ENCODE results near the gene TRAPPC10. TPM values are rescaled to one million over a fixed set of nuclear protein-coding genes. Genes with fewer than 3 reads are reported as not detected.

TRAPPC10 gene
- total and polyA plus RNA-seq, 2 of the 8 experiments (the other 6 are each of a cell fraction or from before 2014, with no cell fraction given) = 18.5 to 29.8 TPM

DNA sequence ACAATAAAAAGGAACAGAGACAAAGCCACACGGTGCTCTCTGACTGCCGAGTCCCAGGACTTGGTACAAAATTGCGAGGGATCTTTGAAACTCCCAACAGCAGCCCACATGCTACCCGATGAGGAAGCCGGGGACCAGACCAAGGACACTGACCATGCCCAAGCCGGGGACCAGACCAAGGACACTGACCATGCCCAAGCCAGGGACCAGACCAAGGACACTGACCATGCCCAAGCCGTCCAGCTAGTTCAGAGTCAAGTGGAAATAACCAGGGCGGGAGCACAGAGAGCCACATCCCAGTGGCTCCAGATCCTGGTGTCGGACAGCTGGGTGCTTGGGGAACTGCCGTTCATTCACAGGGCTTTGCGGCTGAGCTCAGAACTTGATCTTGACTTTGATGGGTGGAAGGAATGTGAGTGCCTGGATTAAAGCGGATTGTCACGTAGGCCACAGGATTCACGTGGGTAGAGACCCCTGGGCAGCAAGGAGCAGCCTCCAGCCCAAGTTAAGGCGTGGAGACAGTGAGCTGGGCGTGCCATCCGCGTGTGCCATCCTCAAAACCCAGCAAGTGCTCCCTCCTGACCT lies 16.5 kb upstream of the TRAPPC10 start (continued):
- TF ChIP-seq, protein P1, sequence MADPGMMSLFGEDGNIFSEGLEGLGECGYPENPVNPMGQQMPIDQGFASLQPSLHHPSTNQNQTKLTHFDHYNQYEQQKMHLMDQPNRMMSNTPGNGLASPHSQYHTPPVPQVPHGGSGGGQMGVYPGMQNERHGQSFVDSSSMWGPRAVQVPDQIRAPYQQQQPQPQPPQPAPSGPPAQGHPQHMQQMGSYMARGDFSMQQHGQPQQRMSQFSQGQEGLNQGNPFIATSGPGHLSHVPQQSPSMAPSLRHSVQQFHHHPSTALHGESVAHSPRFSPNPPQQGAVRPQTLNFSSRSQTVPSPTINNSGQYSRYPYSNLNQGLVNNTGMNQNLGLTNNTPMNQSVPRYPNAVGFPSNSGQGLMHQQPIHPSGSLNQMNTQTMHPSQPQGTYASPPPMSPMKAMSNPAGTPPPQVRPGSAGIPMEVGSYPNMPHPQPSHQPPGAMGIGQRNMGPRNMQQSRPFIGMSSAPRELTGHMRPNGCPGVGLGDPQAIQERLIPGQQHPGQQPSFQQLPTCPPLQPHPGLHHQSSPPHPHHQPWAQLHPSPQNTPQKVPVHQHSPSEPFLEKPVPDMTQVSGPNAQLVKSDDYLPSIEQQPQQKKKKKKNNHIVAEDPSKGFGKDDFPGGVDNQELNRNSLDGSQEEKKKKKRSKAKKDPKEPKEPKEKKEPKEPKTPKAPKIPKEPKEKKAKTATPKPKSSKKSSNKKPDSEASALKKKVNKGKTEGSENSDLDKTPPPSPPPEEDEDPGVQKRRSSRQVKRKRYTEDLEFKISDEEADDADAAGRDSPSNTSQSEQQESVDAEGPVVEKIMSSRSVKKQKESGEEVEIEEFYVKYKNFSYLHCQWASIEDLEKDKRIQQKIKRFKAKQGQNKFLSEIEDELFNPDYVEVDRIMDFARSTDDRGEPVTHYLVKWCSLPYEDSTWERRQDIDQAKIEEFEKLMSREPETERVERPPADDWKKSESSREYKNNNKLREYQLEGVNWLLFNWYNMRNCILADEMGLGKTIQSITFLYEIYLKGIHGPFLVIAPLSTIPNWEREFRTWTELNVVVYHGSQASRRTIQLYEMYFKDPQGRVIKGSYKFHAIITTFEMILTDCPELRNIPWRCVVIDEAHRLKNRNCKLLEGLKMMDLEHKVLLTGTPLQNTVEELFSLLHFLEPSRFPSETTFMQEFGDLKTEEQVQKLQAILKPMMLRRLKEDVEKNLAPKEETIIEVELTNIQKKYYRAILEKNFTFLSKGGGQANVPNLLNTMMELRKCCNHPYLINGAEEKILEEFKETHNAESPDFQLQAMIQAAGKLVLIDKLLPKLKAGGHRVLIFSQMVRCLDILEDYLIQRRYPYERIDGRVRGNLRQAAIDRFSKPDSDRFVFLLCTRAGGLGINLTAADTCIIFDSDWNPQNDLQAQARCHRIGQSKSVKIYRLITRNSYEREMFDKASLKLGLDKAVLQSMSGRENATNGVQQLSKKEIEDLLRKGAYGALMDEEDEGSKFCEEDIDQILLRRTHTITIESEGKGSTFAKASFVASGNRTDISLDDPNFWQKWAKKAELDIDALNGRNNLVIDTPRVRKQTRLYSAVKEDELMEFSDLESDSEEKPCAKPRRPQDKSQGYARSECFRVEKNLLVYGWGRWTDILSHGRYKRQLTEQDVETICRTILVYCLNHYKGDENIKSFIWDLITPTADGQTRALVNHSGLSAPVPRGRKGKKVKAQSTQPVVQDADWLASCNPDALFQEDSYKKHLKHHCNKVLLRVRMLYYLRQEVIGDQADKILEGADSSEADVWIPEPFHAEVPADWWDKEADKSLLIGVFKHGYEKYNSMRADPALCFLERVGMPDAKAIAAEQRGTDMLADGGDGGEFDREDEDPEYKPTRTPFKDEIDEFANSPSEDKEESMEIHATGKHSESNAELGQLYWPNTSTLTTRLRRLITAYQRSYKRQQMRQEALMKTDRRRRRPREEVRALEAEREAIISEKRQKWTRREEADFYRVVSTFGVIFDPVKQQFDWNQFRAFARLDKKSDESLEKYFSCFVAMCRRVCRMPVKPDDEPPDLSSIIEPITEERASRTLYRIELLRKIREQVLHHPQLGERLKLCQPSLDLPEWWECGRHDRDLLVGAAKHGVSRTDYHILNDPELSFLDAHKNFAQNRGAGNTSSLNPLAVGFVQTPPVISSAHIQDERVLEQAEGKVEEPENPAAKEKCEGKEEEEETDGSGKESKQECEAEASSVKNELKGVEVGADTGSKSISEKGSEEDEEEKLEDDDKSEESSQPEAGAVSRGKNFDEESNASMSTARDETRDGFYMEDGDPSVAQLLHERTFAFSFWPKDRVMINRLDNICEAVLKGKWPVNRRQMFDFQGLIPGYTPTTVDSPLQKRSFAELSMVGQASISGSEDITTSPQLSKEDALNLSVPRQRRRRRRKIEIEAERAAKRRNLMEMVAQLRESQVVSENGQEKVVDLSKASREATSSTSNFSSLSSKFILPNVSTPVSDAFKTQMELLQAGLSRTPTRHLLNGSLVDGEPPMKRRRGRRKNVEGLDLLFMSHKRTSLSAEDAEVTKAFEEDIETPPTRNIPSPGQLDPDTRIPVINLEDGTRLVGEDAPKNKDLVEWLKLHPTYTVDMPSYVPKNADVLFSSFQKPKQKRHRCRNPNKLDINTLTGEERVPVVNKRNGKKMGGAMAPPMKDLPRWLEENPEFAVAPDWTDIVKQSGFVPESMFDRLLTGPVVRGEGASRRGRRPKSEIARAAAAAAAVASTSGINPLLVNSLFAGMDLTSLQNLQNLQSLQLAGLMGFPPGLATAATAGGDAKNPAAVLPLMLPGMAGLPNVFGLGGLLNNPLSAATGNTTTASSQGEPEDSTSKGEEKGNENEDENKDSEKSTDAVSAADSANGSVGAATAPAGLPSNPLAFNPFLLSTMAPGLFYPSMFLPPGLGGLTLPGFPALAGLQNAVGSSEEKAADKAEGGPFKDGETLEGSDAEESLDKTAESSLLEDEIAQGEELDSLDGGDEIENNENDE (IDR thresholded peaks at IDR 0.05; ENCODE audit: insufficient replicate concordance, low read length) = no peak
- TF ChIP-seq SIRT6 (IDR thresholded peaks at IDR 0.05; ENCODE audit: low read length) (no peak), BCL11A (IDR thresholded peaks at IDR 0.05; ENCODE audit: low read depth in 2 of 2, low read length in 2 of 2) (no peak)
- TF ChIP-seq, protein P2, sequence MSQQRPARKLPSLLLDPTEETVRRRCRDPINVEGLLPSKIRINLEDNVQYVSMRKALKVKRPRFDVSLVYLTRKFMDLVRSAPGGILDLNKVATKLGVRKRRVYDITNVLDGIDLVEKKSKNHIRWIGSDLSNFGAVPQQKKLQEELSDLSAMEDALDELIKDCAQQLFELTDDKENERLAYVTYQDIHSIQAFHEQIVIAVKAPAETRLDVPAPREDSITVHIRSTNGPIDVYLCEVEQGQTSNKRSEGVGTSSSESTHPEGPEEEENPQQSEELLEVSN (IDR thresholded peaks at IDR 0.05) = no peak
